ENCODE results near the gene CALML5.

The CALML5 gene

DNA sequence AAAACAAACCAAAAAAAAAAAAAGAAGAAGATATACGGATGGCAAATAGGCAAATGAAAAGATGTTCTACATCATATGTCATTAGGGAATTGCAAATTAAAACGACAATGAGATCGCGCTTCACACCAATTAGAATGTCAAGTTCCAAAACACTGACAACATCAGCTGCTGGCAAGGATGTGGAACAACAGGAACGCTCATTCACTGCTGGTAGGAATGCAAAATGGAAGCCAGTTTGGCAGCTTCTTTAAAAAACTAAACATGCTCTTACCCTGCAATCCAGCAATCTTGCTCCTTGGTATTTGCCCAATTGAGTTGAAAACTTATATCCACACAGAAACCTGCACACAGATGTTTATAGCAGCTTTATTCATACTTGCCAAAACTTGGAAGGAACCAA is 34.8 kb downstream of the CALML5 start:
- Histone ChIP-seq H3K27me3 (ENCODE audit: insufficient read depth, low read length, poor library complexity) (no peaks in the 10 kb centered on the region), H3K4me1 (ENCODE audit: control insufficient read depth, low read depth, low read length) (peaks cover 14% of the 10 kb centered on the region), H3K4ac (ENCODE audit: low read depth, low read length) (no peak overlapping the region), H3K23ac (ENCODE audit: low read length) (no peak overlapping the region), H4K8ac (ENCODE audit: low read depth, low read length) (no peak overlapping the region), H3K4me2 (ENCODE audit: low read length) (no peak overlapping the region), H3K56ac (ENCODE audit: low read length) (no peak overlapping the region), H3K79me2 (ENCODE audit: control insufficient read depth, insufficient read depth, low read length) (no peaks in the 10 kb centered on the region), H2BK5ac (ENCODE audit: low read length) (no peak overlapping the region), H2BK15ac (replicated peaks; ENCODE audit: low read depth) (no peak overlapping the region), H3K9ac (ENCODE audit: low read length) (no peak overlapping the region), H2AK5ac (ENCODE audit: low read length) (no peak overlapping the region), H3K36me3 (ENCODE audit: control insufficient read depth, insufficient read depth, low read length) (peaks cover 2% of the 10 kb centered on the region), H3K4me3 (ENCODE audit: low read length) (no peak overlapping the region), H3K27ac (ENCODE audit: low read depth, low read length) (no peak overlapping the region), H3K18ac (ENCODE audit: low read length) (no peak overlapping the region), H3K79me1 (ENCODE audit: low read length) (no peaks in the 10 kb centered on the region), H2BK120ac (ENCODE audit: low read depth, low read length) (no peak overlapping the region), H4K5ac (ENCODE audit: low read length) (no peak overlapping the region)
- peak; percentile 64 for DNase-seq
- no CpG with 5 or more reads among the region's 5 CpGs for WGBS (ENCODE audit: extremely low coverage, insufficient coverage, low lambda C conversion rate)

DNA sequence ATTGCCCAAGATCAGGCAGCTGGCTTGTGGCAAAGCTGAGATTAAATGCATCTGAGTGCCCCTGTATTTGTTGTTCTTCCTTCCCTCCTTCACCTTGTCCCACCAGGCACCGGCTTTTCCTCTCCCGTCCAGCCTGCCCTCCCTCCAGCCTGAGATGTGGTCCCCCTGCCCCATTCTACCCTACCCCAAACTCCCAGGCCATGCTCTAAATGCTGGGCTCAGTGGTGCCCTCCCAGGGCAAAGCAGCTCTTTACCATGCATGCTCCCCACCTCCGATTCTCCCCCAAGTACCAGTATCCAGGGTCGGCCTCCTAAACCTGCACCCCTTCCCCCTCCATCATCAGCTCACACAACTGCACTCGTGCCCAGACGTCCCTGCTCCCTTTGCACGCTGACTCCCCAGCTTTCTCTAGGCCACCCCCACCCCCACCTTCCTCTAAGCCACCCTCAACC is 36.5 kb downstream of the CALML5 start:
- H3K4me1 ChIP-seq (ENCODE audit: control insufficient read depth, low read depth, low read length) = peaks cover 14% of the 10 kb centered on the region
- no peaks in the 10 kb centered on the region for H3K79me2 ChIP-seq (ENCODE audit: control insufficient read depth, insufficient read depth, low read length)
- no peak overlapping the region for H3K23ac ChIP-seq (ENCODE audit: low read length)
- no peak overlapping the region for H2BK120ac ChIP-seq (ENCODE audit: low read depth, low read length)
- H2AK5ac ChIP-seq (ENCODE audit: low read length) = no peak overlapping the region
- H2BK15ac ChIP-seq (replicated peaks; ENCODE audit: low read depth) = no peak overlapping the region
- H3K4me2 ChIP-seq (ENCODE audit: low read length) = no peak overlapping the region
- H3K4ac ChIP-seq (ENCODE audit: low read depth, low read length) = no peak overlapping the region
- no peaks in the 10 kb centered on the region for H3K79me1 ChIP-seq (ENCODE audit: low read length)
- peak overlapping the region; percentile 17 for H3K56ac ChIP-seq (ENCODE audit: low read length)
- H3K27ac ChIP-seq (ENCODE audit: low read depth, low read length) = peak overlapping the region; percentile 60
- WGBS (ENCODE audit: extremely low coverage, insufficient coverage, low lambda C conversion rate) = no CpG with 5 or more reads among the region's 7 CpGs
- no peak overlapping the region for H3K18ac ChIP-seq (ENCODE audit: low read length)
- no peak overlapping the region for H2BK5ac ChIP-seq (ENCODE audit: low read length)
- DNase-seq = no peak
- peaks cover 2% of the 10 kb centered on the region for H3K36me3 ChIP-seq (ENCODE audit: control insufficient read depth, insufficient read depth, low read length)
- no peak overlapping the region for H4K8ac ChIP-seq (ENCODE audit: low read depth, low read length)
- no peak overlapping the region for H3K4me3 ChIP-seq (ENCODE audit: low read length)
- no peak overlapping the region for H4K5ac ChIP-seq (ENCODE audit: low read length)
- H3K27me3 ChIP-seq (ENCODE audit: insufficient read depth, low read length, poor library complexity) = no peaks in the 10 kb centered on the region
- no peak overlapping the region for H3K9ac ChIP-seq (ENCODE audit: low read length)

DNA sequence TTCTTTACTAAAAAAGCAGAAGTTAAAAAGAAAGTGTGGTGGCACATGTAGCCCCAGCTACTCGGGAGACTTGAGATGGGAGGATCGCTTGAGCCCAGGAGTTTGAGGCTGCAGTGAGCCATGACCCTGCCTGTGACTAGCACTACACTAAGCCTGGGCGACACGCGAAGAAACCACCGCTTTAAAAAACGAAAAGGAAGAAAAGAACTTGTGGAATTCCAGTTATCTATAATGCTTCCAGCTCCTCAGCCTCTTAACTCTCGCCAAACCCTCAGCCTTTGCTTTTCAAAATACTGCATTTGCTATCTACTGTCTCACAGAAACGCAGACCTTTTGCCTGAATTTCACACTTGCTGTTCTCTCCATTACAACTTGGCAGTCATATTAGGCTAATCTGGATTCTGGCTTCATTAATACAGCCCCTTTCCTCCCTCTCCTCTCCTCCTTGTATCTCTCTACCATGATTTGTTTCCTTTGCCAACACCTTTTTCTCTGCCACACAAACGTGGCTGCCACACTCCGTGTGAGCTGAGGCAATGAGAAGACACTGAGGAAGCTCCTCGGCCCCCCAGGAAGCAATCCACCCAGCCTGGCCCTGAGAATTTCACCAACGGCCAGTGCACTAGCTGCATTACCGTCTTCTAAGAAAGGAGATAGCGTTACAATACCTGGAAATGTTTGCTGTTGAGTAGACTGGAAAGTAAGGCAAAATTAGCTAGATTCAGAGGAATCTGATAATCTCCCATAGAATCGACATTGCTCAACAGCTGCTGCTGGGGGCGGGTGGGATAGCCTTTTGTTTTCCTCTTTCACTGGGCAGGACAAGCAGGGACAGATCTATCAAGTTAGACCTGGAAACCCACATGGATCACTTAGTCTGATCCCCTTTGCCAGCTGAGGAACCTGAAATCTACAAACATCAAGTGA is 37.2 kb downstream of the CALML5 start:
- H3K27ac ChIP-seq (ENCODE audit: low read depth, low read length) = peak overlapping the region; percentile 60
- no peaks in the 10 kb centered on the region for H3K27me3 ChIP-seq (ENCODE audit: insufficient read depth, low read length, poor library complexity)
- peak; percentile 61 for DNase-seq
- no peak overlapping the region for H2BK15ac ChIP-seq (replicated peaks; ENCODE audit: low read depth)
- H2AK5ac ChIP-seq (ENCODE audit: low read length) = no peak overlapping the region
- H2BK5ac ChIP-seq (ENCODE audit: low read length) = no peak overlapping the region
- H3K4me3 ChIP-seq (ENCODE audit: low read length) = no peak overlapping the region
- no peak overlapping the region for H3K4ac ChIP-seq (ENCODE audit: low read depth, low read length)
- H3K79me1 ChIP-seq (ENCODE audit: low read length) = no peaks in the 10 kb centered on the region
- H3K23ac ChIP-seq (ENCODE audit: low read length) = no peak overlapping the region
- H3K9ac ChIP-seq (ENCODE audit: low read length) = no peak overlapping the region
- H3K56ac ChIP-seq (ENCODE audit: low read length) = peak overlapping the region; percentile 17
- H2BK120ac ChIP-seq (ENCODE audit: low read depth, low read length) = no peak overlapping the region
- H3K18ac ChIP-seq (ENCODE audit: low read length) = no peak overlapping the region
- peaks cover 2% of the 10 kb centered on the region for H3K36me3 ChIP-seq (ENCODE audit: control insufficient read depth, insufficient read depth, low read length)
- no peak overlapping the region for H3K4me2 ChIP-seq (ENCODE audit: low read length)
- H4K8ac ChIP-seq (ENCODE audit: low read depth, low read length) = no peak overlapping the region
- no peak overlapping the region for H4K5ac ChIP-seq (ENCODE audit: low read length)
- no CpG with 5 or more reads among the region's 17 CpGs for WGBS (ENCODE audit: extremely low coverage, insufficient coverage, low lambda C conversion rate)
- H3K79me2 ChIP-seq (ENCODE audit: control insufficient read depth, insufficient read depth, low read length) = no peaks in the 10 kb centered on the region
- H3K4me1 ChIP-seq (ENCODE audit: control insufficient read depth, low read depth, low read length) = peaks cover 13% of the 10 kb centered on the region

DNA sequence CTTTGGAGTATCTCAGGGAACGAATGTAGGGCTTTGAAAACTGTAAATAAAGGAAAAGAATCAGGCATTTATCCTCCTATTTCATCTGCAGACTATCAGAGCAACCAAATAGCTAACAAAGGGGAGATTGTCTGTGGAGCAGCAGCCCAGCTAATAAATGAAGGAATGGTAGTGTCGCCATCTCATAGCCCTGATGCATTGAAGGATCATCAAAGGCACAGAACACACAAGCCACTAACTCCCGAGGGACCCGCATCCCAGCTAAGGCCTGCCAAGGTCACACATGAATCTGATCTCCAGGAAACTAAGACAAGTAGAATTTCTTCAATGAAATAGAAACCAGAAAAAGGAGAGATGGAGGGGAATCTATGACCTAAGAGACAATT is 38.2 kb downstream of the CALML5 start:
- Histone ChIP-seq H3K9ac (ENCODE audit: low read length) (no peak overlapping the region), H2BK120ac (ENCODE audit: low read depth, low read length) (no peak overlapping the region), H4K8ac (ENCODE audit: low read depth, low read length) (no peak overlapping the region), H3K36me3 (ENCODE audit: control insufficient read depth, insufficient read depth, low read length) (peaks cover 4% of the 10 kb centered on the region), H3K18ac (ENCODE audit: low read length) (no peak overlapping the region), H3K4me3 (ENCODE audit: low read length) (no peak overlapping the region), H3K4me1 (ENCODE audit: control insufficient read depth, low read depth, low read length) (peaks cover 8% of the 10 kb centered on the region), H2AK5ac (ENCODE audit: low read length) (no peak overlapping the region), H3K23ac (ENCODE audit: low read length) (no peak overlapping the region), H3K56ac (ENCODE audit: low read length) (no peak overlapping the region), H4K5ac (ENCODE audit: low read length) (no peak overlapping the region), H3K4me2 (ENCODE audit: low read length) (no peak overlapping the region), H3K4ac (ENCODE audit: low read depth, low read length) (no peak overlapping the region), H3K79me1 (ENCODE audit: low read length) (no peaks in the 10 kb centered on the region), H3K27me3 (ENCODE audit: insufficient read depth, low read length, poor library complexity) (no peaks in the 10 kb centered on the region), H2BK5ac (ENCODE audit: low read length) (no peak overlapping the region), H2BK15ac (replicated peaks; ENCODE audit: low read depth) (no peak overlapping the region), H3K79me2 (ENCODE audit: control insufficient read depth, insufficient read depth, low read length) (no peaks in the 10 kb centered on the region), H3K27ac (ENCODE audit: low read depth, low read length) (no peak overlapping the region)
- no CpG with 5 or more reads among the region's 4 CpGs for WGBS (ENCODE audit: extremely low coverage, insufficient coverage, low lambda C conversion rate)
- DNase-seq = no peak

DNA sequence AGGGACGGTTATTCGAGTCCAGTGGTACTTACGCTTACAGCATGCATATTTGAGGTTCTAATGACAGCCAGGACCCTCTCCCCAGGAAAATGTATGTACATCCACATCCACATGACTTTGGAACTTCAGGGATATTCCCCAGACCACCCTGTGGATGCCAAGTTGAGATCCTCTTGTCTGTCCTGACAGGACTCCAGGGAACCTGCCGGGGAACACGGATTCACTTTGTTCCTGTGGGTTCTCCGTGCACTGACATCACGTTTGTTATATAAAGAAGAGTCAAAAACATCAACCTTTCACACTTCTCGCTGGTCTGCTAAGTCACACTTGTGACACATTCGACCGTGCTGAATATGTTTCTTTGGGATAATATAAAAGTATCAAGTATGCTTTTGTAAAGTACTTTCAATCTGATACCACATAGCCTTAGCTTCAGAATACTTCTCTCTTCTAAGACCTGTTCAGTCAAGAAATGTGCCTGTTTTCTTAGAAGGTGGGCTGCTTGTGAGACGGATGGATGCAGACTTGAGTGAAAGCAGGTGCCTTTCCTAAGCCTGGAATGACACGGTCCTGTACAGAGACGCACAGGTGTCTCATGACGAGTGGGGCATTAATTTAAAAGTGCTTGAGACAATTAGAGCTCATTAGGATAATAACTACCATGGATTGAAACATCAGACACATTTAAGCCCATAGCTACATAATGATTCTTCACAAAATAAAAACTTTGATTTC is 38.7 kb downstream of the CALML5 start:
- Histone ChIP-seq H3K79me2 (ENCODE audit: control insufficient read depth, insufficient read depth, low read length) (no peaks in the 10 kb centered on the region), H4K8ac (ENCODE audit: low read depth, low read length) (no peak overlapping the region), H3K36me3 (ENCODE audit: control insufficient read depth, insufficient read depth, low read length) (peaks cover 4% of the 10 kb centered on the region), H3K4me2 (ENCODE audit: low read length) (no peak overlapping the region), H2BK120ac (ENCODE audit: low read depth, low read length) (no peak overlapping the region), H3K18ac (ENCODE audit: low read length) (no peak overlapping the region), H4K5ac (ENCODE audit: low read length) (no peak overlapping the region), H2BK15ac (replicated peaks; ENCODE audit: low read depth) (no peak overlapping the region), H3K27ac (ENCODE audit: low read depth, low read length) (no peak overlapping the region), H3K4me1 (ENCODE audit: control insufficient read depth, low read depth, low read length) (peaks cover 8% of the 10 kb centered on the region), H3K4me3 (ENCODE audit: low read length) (no peak overlapping the region), H2AK5ac (ENCODE audit: low read length) (no peak overlapping the region), H3K4ac (ENCODE audit: low read depth, low read length) (no peak overlapping the region), H3K27me3 (ENCODE audit: insufficient read depth, low read length, poor library complexity) (no peaks in the 10 kb centered on the region), H3K56ac (ENCODE audit: low read length) (no peak overlapping the region), H2BK5ac (ENCODE audit: low read length) (no peak overlapping the region), H3K23ac (ENCODE audit: low read length) (no peak overlapping the region), H3K9ac (ENCODE audit: low read length) (no peak overlapping the region), H3K79me1 (ENCODE audit: low read length) (no peaks in the 10 kb centered on the region)
- DNase-seq = no peak
- no CpG with 5 or more reads among the region's 14 CpGs for WGBS (ENCODE audit: extremely low coverage, insufficient coverage, low lambda C conversion rate)
